GM21786 (cell line): ENCODE data around the gene GHR.
"Not testable (repeated sequence)": the region's sequence is repeated elsewhere in the genome, so short reads cannot be mapped to it uniquely, and the experiment has no call there.

Source experiments
- ATAC-seq: cut with Tn5 transposase; IDR thresholded peaks from one replicate; pipeline ENCODE4 v1.9.1; 2021; ENCODE audit not compliant: unreplicated experiment

The GHR gene

GRCh38 chr5:42566652-42567295 is 143.5 kb downstream of the GHR start:
- no peak for ATAC-seq

DNA sequence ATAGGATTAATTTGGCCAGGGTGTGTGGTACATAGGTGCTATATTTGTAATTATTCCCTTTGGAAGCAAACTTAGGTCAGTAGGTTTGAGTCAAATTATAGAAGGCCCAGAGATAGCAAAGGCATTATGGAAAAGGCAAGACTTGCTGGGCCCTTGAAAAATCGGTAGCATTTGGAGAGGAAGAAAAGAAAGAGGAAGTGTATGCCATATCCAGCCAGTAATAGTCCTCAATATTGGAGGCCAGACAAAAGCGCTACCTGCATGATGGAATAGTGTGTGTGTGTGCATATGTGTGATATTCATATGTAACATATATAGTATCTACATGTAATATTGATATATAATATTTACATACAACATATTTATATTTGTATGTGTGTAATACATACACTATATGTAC is 146.1 kb downstream of the GHR start:
- ATAC-seq: no peak

GRCh38 chr5:42569953-42570548 is 146.8 kb downstream of the GHR start:
- ATAC-seq: no peak

- no peak for ATAC-seq
Measured at GRCh38 chr5:42570966-42571960, 148.0 kb downstream of the GHR start.

GRCh38 chr5:42572313-42572712 is 149.1 kb downstream of the GHR start:
- no peak for ATAC-seq

GRCh38 chr5:42573386-42573785 is 150.1 kb downstream of the GHR start:
- no peak for ATAC-seq

- not testable (repeated sequence) for ATAC-seq
Measured at GRCh38 chr5:42575914-42576313, 152.7 kb downstream of the GHR start.

GRCh38 chr5:42578901-42579300 is 155.7 kb downstream of the GHR start:
- not testable (repeated sequence) for ATAC-seq

DNA sequence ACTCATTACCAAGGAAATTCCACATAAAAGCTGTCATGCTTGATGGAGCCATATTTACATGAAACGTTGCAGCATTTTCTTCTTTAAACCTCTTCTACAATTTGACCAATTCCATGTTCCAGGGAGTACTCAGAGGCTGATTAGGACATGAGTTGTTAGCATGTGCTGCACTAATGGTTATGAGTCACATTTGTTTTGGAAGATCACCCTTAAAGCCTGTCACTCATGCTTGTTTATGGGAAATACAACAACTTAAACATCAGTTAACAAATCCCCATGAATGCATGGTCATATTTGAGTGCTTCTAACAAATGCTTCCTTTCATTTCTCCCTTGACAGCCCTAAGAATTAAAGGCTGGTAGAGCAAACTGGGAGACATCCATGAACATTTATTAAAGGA is 156.1 kb downstream of the GHR start:
- no peak for ATAC-seq

DNA sequence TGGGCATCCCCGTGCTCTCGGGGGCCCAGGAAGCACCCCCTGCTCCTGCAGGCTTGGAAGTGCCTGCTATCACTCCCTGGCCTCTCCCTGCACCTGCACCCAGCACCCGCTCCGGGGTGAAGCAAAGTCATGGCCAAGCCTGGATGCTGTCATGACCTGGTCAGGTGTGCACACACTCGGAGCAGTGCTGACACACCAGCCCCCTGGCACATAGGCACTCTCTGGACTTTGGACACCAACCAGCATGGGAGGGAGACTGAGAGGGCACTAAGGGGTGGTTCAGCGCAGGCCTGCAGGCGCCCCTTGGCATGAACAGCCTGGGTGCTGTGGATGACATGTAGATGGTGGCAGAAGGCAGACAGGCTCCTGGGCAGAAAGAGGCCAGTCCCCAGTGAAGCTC is 158.6 kb downstream of the GHR start:
- ATAC-seq: no peak

DNA sequence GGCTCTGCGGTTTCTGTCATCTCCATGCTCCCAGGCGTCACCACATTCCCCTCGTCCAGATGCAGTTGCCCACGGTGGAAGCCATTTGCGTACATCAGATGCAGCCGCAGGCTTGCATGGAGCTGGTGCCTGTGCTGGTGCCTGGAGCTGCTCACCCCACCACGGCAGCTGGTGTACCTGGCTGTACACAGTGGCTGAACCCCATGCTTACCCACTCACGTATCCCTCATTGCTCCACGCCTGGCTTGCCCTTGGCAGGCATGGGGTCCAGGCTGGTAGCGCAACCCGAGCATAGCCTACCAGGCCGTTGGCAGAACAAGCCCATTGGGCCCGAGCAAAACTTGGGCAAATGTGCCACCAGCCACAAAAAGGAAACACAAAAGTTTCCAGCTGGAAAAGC is 159.5 kb downstream of the GHR start:
- ATAC-seq: no peak

DNA sequence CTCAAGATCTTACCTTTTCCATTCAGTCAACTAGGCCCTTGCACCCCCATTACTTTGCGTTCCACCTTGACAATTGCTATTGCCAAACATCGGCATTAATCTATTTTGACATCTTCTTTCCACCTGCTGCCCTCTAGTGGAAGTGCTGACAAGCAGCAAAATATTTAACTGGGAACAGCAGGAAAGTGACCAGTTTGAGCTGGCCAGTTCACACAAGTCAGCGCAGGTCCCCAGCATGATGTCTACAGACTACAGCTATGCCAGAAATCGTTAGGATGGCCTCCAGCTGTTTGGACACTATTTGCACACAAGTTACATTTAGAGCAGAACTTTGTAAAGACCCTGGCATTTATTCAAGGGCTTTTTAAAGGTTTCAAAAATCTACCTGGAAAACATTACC is 160.1 kb downstream of the GHR start:
- peak; percentile 55 for ATAC-seq

DNA sequence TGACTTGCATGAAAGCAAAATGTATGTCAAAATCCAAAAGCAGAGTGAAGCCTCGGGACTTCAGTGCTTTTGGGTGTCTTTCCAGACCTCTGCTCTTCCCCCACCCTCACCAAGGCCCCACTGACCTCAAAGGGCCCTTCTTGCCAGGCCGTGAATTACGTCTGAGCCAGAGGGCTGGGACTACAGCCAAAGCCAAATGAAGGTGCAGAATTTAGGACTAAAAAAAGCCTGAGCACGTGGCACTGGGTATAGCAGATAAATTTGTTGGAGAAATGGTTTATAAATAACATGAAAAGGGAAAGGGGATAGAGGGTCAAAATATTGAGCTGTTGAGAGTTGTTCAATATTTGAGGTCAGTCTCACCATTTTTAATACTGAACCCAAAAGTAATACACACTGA is 163.4 kb downstream of the GHR start:
- no peak for ATAC-seq

- no peak for ATAC-seq
Measured at GRCh38 chr5:42587096-42587723, 164.0 kb downstream of the GHR start.

DNA sequence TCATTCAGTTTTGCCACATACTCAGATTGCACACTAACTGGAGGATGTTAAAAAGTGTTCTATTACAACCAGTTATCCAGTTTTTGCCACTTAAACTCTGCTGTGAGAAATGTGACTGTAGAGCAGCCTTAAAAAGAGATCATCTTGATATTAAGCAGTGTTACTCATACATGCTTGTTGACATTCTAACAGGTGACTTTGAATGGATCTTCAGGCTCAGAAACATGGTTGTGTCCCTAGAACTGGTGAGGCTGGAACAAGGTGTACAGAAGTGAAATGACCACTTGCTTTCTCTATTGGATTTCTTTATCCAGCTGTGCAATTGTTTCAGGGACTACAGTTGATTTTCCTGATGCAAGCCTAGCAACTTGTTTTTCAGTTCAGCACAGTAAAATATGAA is 167.3 kb downstream of the GHR start:
- no peak for ATAC-seq

DNA sequence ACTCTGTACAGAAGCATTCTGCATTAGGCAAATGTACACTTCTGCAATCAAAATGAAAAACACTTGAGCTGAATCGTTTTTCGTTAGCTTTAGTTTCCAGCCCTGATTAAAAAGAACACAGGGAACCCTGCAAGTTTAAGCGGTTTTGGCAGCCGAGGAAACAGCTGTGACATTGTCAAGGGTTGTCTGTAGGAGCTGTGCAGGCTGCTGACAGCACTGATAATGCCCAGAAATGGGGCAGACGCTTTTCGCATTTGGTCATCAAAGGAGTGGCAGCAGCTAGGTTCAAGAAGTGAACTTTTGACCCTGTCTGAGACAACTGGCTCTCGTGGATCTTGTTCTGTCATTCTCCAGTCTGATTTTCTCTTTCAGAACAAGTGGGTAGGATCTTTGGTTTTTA is 167.8 kb downstream of the GHR start:
- no peak for ATAC-seq

- no peak for ATAC-seq
Measured at GRCh38 chr5:42592401-42593140, 169.3 kb downstream of the GHR start.

DNA sequence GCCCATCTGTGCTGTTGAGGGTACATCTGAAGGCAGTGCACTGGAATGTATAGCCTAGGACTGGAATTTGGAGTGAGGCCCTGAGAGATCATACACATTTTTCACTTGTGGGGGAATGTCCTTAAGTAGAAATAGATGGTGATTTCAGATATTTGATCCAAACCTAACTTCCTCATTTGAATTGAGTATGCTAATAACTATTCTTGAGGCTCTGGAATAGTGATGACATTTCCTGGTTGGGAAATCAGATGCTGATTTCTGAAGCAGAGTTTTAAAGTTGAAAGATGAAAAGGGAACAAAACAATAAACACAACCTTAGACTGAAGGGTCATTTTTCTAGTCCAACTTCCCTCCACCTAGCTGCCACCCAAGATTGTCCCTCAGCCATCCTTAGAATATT is 170.4 kb downstream of the GHR start:
- ATAC-seq: no peak

- no peak for ATAC-seq
Measured at GRCh38 chr5:42595597-42595996, 172.4 kb downstream of the GHR start.

GRCh38 chr5:42596817-42597216 is 173.6 kb downstream of the GHR start:
- ATAC-seq: no peak
